22Rv1 (cell line): ENCODE measurements around the gene USP16.

Experiments used
- H3K27ac ChIP-seq: fragments of 450-650 bp; 2 replicates; pipeline ENCODE4 v1.5.1; 2017
- ZFX ChIP-seq: fragments of 450-650 bp; IDR thresholded peaks from 2 replicates; pipeline ENCODE4 v1.6.1; 2017; ENCODE audit warnings: antibody characterized with exemption, borderline replicate concordance
- TF ChIP-seq, protein P1 (sequence below): fragments of 450-650 bp; IDR thresholded peaks from 2 replicates; pipeline ENCODE4 v1.5.1; 2017; ENCODE audit warnings: mild to moderate bottlenecking

USP16 gene

DNA sequence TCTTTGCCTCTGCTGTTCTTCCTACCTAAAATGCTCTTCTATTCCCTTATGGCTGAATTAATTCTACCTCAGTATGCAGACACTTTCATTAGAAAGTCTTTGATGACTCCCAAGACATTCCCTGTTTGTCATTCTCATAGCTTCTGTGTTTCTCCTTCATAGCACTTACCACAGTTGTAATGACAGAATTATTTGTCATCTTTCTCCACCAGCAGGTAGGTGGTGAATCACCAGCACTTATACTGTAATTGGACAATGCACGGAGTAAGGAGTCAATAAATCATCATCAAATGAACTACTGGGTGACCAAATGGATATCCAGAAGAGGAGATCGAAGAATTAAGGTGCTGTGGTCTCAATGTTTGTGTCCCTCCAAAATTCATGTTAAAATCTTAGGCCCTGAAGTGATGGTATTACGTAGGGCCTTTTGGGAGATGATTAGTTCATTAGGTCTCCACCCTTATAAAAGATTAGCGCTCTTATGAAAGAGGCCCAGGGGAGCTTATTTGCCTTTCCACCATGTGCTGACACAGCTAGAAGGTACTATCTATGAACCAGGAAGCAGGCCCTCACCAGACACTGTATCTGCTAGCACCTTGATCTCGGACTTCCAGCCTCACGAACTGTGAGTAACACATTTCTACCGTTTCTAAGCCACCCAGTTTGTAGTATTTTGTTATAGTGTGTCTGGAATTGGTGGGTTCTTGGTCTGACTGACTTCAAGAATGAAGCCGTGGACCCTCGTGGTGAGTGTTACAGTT is 51.4 kb downstream of the USP16 start:
- H3K27ac ChIP-seq: peak overlapping the region; percentile 81

DNA sequence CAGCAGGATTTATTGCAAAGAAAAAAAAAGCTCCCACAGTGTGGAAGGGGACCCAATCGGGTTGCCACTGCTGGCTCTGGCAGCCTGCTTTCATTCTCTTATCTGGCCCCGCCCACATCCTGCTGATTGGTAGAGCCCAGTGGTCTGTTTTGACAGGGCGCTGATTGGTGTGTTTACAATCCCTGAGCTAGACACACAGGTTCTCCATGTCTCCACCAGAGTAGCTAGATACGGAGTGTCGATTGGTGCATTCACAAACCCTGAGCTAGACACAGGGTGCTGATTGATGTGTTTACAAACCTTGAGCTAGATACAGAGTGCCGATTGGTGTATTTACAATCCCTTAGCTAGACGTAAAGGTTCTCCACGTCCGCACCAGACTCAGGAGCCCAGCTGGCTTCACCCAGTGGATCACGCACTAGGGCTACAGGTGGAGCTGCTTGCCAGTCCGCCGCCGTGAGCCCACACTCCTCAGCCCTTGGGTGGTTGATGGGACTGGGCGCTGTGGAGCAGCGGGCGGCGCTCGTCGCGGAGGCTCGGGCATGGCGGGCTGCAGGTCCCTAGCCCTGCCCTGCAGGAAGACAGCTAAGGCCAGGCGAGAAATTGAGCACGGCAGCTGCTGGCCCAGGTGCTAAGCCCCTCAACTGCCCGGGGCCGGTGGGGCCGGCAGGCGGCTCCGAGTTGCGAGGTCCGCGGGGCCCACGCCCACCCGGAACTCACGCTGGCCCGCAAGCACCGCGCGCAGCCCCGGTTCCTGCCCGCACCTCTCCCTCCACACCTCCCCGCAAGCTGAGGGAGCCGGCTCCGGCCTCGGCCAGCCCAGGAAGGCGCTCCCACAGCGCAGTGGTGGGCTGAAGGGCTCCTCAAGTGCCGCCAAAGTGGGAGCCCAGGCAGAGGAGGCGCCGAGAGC is 52.5 kb downstream of the USP16 start:
- H3K27ac ChIP-seq: peak overlapping the region; percentile 81

More for the DNA sequence above, 51.4 kb downstream of the USP16 start:
- TF ChIP-seq, protein P1, sequence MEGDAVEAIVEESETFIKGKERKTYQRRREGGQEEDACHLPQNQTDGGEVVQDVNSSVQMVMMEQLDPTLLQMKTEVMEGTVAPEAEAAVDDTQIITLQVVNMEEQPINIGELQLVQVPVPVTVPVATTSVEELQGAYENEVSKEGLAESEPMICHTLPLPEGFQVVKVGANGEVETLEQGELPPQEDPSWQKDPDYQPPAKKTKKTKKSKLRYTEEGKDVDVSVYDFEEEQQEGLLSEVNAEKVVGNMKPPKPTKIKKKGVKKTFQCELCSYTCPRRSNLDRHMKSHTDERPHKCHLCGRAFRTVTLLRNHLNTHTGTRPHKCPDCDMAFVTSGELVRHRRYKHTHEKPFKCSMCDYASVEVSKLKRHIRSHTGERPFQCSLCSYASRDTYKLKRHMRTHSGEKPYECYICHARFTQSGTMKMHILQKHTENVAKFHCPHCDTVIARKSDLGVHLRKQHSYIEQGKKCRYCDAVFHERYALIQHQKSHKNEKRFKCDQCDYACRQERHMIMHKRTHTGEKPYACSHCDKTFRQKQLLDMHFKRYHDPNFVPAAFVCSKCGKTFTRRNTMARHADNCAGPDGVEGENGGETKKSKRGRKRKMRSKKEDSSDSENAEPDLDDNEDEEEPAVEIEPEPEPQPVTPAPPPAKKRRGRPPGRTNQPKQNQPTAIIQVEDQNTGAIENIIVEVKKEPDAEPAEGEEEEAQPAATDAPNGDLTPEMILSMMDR: no peak
- TF ChIP-seq ZFX: no peak

DNA sequence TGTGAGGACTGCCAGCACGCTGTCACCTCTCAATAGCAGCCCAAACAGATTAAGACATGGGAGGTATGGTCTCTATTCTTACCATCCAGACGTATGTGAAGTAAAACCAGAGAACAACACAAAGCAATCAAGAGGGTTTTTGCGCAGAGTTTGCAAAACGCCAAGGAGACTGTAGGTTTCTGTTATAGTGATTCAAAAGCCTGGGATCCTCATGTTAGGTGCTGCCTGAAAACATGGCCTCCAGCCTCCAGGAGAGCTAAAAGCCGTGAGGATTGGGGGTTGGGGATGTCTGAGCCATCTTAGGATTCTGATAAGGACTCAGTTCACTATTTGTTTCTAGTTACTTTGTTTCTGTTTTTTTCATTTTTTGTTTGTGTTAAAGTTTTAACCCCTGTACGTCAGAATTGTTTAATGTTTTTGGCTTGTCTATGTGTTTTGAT is 53.2 kb downstream of the USP16 start:
- TF ChIP-seq, protein P1: no peak
- TF ChIP-seq ZFX: no peak
- peak overlapping the region; percentile 81 for H3K27ac ChIP-seq

DNA sequence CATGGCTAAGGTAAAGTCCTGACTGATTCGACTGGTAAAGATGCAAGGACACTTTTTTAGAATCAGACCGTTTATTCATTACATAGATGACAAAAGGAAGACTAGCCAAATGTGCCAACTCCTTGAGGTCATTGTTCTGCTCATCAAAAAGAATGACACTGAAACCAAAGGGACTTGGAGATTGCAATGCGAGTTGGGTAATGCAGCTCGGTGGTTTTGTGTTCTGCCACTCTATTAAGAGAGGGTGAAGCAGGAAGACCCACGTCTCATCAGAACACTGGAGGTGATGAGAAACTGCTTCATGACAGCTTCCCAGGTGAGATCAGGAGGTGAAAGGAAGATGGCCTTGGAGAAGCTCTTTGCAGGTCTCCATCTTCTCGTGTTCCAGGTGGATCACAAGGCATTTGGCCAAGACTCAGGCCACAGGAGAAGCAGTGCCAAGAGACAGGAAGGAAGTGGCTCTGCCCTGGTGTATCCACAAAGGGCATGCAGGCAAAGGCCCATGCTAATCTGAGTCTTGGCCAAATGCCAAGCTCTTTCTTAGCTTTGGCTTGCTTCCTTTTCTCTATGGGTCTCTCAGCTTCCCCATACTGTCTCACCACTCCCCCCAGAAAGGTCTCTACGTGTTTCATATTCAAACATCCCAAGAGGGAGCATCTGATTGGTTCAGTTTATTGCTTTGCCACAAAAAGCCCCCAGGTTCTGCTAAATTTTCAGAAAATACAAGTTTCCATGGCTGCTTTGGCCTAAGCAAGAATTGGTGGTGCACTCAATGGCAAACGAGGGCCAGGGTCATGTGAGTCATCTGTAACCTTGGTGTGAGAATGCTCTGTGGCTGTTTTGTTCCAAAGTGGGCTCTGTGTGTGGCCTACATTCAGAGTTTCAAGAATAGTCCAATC is 54.6 kb downstream of the USP16 start:
- no peak overlapping the region for H3K27ac ChIP-seq
- TF ChIP-seq, protein P1: no peak
- no peak for TF ChIP-seq ZFX

DNA sequence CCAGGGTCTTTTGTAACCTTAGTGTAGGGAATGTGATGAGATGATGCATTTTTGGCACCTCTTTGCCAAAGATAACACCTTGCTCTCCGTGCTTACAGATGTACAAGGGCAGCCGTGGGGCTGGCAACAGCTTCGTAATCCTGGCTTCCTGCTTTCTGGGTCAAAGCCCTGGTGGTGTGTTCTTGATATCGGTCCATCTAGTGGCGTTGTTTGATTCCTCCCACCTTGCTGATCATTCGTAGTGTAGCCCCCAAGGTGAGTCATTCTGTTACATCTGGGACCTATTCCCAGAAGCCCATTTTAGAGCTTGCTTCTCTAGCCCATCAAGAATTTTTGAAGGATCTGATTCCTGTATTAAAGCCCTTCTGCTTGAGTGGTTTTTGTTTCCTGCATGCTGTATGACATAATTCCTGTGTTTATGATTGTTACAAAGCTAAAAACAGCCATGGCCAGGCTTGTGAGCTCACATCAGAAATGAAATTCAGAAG is 56.0 kb downstream of the USP16 start:
- H3K27ac ChIP-seq: no peak overlapping the region

DNA sequence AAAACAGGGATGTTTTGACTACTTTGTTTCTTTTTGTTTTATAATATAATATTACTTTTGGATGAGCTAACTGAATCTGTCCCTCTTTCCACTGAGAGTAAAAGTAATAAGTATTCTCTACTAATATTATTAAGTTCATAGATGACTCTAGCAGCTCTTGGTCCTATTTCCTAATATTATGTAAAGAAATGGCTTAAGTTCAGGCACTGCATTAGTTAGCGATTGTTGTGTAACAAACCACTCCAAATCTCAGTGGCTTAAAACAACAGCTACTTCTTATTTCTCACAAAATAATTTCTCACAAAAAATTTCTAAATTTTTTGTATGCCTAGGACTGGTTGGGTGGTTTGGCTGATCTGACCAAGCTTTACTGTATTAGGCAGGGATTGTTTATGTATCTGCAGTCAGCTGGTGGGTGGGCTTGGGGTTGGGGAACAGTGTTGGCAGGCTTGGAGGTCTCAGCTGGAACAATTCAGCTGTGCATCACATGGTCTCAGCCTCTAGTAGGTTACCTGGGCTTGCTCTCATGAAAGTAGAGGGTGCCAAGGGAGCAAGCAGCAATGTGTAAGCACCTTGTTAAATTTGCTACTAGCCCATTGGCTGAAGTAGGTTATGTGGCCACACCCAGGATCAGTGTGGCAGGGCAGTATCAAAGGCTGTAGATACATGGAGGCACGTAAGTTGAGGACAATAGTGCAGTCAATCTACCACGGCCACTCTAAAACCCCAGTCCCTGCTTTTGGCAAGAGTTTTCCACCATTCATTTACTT is 57.8 kb downstream of the USP16 start:
- TF ChIP-seq, protein P1: no peak
- no peak for TF ChIP-seq ZFX
- no peak overlapping the region for H3K27ac ChIP-seq

More for the DNA sequence above, 56.0 kb downstream of the USP16 start:
- TF ChIP-seq ZFX: no peak
- TF ChIP-seq, protein P1: no peak
